ENCODE measurements around the gene GON4L.

The GON4L gene

GRCh38 chr1:155873860-155874259 is 16.8 kb upstream of the GON4L start (continued):
- TF ChIP-seq PBX3 (CRISPR knock-in tag; IDR thresholded peaks at IDR 0.05) (no peak), ZNF24 (tag by site-specific recombination; IDR thresholded peaks at IDR 0.05) (no peak), ZNF501 (tag by site-specific recombination; IDR thresholded peaks at IDR 0.05) (no peak), ZBTB8A (tag by site-specific recombination; IDR thresholded peaks at IDR 0.05) (0 out of 2 replicates have a peak, but pooled peaks have one; percentile 31), ZNF16 (tag by site-specific recombination; IDR thresholded peaks at IDR 0.05; ENCODE audit: low read depth) (no peak), ZNF426 (tag by site-specific recombination; IDR thresholded peaks at IDR 0.05) (no peak), ZNF596 (tag by site-specific recombination; IDR thresholded peaks at IDR 0.05) (no peak), OSR2 (tag by site-specific recombination; IDR thresholded peaks at IDR 0.05) (peak; percentile 79), ZNF18 (tag by site-specific recombination; IDR thresholded peaks at IDR 0.05) (no peak), HOXA7 (CRISPR knock-in tag; IDR thresholded peaks at IDR 0.05; ENCODE audit: borderline replicate concordance) (no peak), ZNF747 (tag by site-specific recombination; IDR thresholded peaks at IDR 0.05) (no peak), FEZF1 (tag by site-specific recombination; IDR thresholded peaks at IDR 0.05) (no peak), ZNF670 (tag by site-specific recombination; IDR thresholded peaks at IDR 0.05; ENCODE audit: low read depth) (no peak), ZNF398 (tag by site-specific recombination; IDR thresholded peaks at IDR 0.05) (no peak), PRDM10 (tag by site-specific recombination; IDR thresholded peaks at IDR 0.05) (no peak), ZNF121 (tag by site-specific recombination; IDR thresholded peaks at IDR 0.05) (no peak), BCL11B (tag by site-specific recombination; IDR thresholded peaks at IDR 0.05; ENCODE audit: low read depth) (no peak), ZBTB49 (tag by site-specific recombination; IDR thresholded peaks at IDR 0.05; ENCODE audit: low read depth) (no peak), ZNF704 (tag by site-specific recombination; IDR thresholded peaks at IDR 0.05) (no peak), ZNF585B (tag by site-specific recombination; IDR thresholded peaks at IDR 0.05) (no peak), ZNF2 (tag by site-specific recombination; IDR thresholded peaks at IDR 0.05) (no peak), ZNF341 (tag by site-specific recombination; IDR thresholded peaks at IDR 0.05; ENCODE audit: low read depth) (no peak), KLF17 (tag by site-specific recombination; IDR thresholded peaks at IDR 0.05) (no peak), ZNF133 (tag by site-specific recombination; IDR thresholded peaks at IDR 0.05) (no peak), MEIS1 (CRISPR knock-in tag; IDR thresholded peaks at IDR 0.05; ENCODE audit: borderline replicate concordance) (no peak), SP3 (tag by site-specific recombination; IDR thresholded peaks at IDR 0.05) (no peak), REPIN1 (tag by site-specific recombination; IDR thresholded peaks at IDR 0.05; ENCODE audit: low read depth) (no peak), ZNF654 (tag by site-specific recombination; IDR thresholded peaks at IDR 0.05; ENCODE audit: low read depth) (no peak)

All from HEK293 (cell line).